ENCODE measurements around the gene NTRK1. TPM values are rescaled to one million over a fixed set of nuclear protein-coding genes. Genes with fewer than 3 reads are reported as not detected.

NTRK1 gene
- total RNA-seq, 1 experiment from 2014 or later = 0.24 TPM

DNA sequence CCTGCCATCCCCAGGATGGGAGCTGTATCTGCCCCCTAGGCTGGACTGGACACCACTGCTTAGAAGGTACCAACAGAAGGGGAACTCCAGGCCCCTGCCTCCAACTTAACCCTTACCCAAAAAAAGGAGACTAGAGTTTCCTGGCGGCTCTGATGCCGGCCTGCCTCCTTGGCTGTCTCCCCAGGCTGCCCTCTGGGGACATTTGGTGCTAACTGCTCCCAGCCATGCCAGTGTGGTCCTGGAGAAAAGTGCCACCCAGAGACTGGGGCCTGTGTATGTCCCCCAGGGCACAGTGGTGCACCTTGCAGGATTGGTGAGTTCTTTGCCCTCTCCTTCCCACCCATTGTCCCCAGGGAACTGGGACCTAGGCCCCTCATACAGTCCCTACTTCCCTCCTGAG is 51.6 kb downstream of the NTRK1 start:
- Mint-ChIP-seq H3K9me3 (no peaks in the 10 kb centered on the region; a peak in 1 of 5 replicates), H3K27ac (no peak overlapping the region), H3K27me3 (ENCODE audit: low read depth) (peaks cover 45% of the 10 kb centered on the region), H3K4me1 (peaks cover 8 to 22% of the 10 kb centered on the region in 2 experiments), H3K36me3 (ENCODE audit: insufficient read depth in 1 of 3, low read depth in 3 of 3) (no peaks in the 10 kb centered on the region), H3K4me3 (no peak overlapping the region)
- Histone ChIP-seq H2BK5ac (ENCODE audit: insufficient read length, low read length) (no peak overlapping the region), H2AK5ac (ENCODE audit: insufficient read length, low read length) (no peak overlapping the region), H3K56ac (ENCODE audit: insufficient read length, low read depth, low read length) (no peak overlapping the region), H4K8ac (replicated peaks; ENCODE audit: insufficient read length, low read depth, low read length) (no peak overlapping the region), H2BK12ac (ENCODE audit: insufficient read length, low read depth, low read length) (no peak overlapping the region), H3K14ac (ENCODE audit: insufficient read depth, low read length) (no peak overlapping the region), H3K23me2 (ENCODE audit: insufficient read length, low read depth, low read length, poor library complexity, severe bottlenecking) (no peaks in the 10 kb centered on the region), H3K27me3 (ENCODE audit: insufficient read depth, low read length) (no peaks in the 10 kb centered on the region; the same call in 1 of the 2 replicates), H2BK20ac (ENCODE audit: low read depth, low read length, poor library complexity, severe bottlenecking) (no peak overlapping the region), H3K79me1 (ENCODE audit: insufficient read depth, low read depth, low read length, poor library complexity, severe bottlenecking) (no peaks in the 10 kb centered on the region), H3K79me2 (ENCODE audit: insufficient read depth, low read length) (no peaks in the 10 kb centered on the region), H3K4ac (ENCODE audit: low read depth, low read length) (no peak overlapping the region), H2AFZ (ENCODE audit: low read length) (no peak overlapping the region), H4K91ac (ENCODE audit: insufficient read length, low read depth, low read length) (no peak overlapping the region), H3K27ac (ENCODE audit: insufficient read length, low read depth, low read length) (no peak overlapping the region), H2BK15ac (ENCODE audit: low read depth, low read length) (no peak overlapping the region), H3K9ac (ENCODE audit: extremely low read depth, insufficient read length, low read length) (no peak overlapping the region), H3T11ph (ENCODE audit: low read length) (no peak overlapping the region), H3K18ac (ENCODE audit: insufficient read length, low read depth, low read length) (no peak overlapping the region), H3K9me3 (ENCODE audit: control insufficient read depth, low read depth, low read length) (no peaks in the 10 kb centered on the region), H3K4me2 (ENCODE audit: insufficient read depth, insufficient read length, low read length) (no peak overlapping the region), H4K5ac (ENCODE audit: insufficient read length, low read depth, low read length) (no peak overlapping the region), H3K23ac (ENCODE audit: insufficient read length, low read depth, low read length) (no peak overlapping the region), H3K4me1 (ENCODE audit: insufficient read depth, low read length) (no peaks in the 10 kb centered on the region), H4K20me1 (ENCODE audit: control insufficient read depth, insufficient read depth, insufficient read length) (no peaks in the 10 kb centered on the region), H2BK120ac (ENCODE audit: low read depth, low read length, poor library complexity, severe bottlenecking) (no peak overlapping the region)
- DNase-seq = no peak
- no CpG with 5 or more reads among the region's 2 CpGs for WGBS (ENCODE audit: extremely low coverage, insufficient read length, low lambda C conversion rate)
- TF ChIP-seq, protein P1, sequence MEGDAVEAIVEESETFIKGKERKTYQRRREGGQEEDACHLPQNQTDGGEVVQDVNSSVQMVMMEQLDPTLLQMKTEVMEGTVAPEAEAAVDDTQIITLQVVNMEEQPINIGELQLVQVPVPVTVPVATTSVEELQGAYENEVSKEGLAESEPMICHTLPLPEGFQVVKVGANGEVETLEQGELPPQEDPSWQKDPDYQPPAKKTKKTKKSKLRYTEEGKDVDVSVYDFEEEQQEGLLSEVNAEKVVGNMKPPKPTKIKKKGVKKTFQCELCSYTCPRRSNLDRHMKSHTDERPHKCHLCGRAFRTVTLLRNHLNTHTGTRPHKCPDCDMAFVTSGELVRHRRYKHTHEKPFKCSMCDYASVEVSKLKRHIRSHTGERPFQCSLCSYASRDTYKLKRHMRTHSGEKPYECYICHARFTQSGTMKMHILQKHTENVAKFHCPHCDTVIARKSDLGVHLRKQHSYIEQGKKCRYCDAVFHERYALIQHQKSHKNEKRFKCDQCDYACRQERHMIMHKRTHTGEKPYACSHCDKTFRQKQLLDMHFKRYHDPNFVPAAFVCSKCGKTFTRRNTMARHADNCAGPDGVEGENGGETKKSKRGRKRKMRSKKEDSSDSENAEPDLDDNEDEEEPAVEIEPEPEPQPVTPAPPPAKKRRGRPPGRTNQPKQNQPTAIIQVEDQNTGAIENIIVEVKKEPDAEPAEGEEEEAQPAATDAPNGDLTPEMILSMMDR (conservative IDR thresholded peaks at IDR 0.05) = no peak

All from H9 (cell line).